ENCODE results near the gene RBM47.
"Not testable (repeated sequence)": the region's sequence is repeated elsewhere in the genome, so short reads cannot be mapped to it uniquely, and the experiment has no call there.

RBM47 gene

GRCh38 chr4:40530961-40531635, 98.6 kb downstream of the RBM47 start:
- DNase-seq (ENCODE audit: low read depth in 2 of 2), result no peak

DNA sequence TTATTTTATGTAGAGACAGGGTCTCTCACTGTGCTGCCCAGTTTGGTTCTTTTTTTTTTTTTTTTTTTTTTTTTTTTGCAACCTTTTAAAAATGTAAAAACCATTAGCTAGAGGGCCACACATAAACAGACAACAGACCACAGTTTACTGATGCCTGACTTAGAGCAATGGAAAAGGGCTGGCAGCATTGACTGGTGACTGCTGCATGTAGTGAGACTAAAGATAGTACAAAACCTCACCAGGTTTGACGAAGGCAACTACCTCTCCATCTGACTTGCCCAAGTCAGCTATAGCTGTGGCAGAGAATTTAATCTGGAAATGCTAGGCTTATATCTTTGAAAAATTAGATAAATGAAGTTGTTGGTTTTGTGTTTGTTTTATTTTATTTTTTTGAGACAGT, 102.9 kb downstream of the RBM47 start:
- DNase-seq (ENCODE audit: low read depth in 2 of 2), result no peak

- DNase-seq (ENCODE audit: low read depth in 2 of 2), result no peak
Measured at GRCh38 chr4:40525752-40526598, 103.7 kb downstream of the RBM47 start.

GRCh38 chr4:40524366-40525041, 105.2 kb downstream of the RBM47 start:
- no peak for DNase-seq (ENCODE audit: low read depth in 2 of 2)

GRCh38 chr4:40523581-40523980, 106.1 kb downstream of the RBM47 start:
- DNase-seq (ENCODE audit: low read depth in 2 of 2), result no peak

DNA sequence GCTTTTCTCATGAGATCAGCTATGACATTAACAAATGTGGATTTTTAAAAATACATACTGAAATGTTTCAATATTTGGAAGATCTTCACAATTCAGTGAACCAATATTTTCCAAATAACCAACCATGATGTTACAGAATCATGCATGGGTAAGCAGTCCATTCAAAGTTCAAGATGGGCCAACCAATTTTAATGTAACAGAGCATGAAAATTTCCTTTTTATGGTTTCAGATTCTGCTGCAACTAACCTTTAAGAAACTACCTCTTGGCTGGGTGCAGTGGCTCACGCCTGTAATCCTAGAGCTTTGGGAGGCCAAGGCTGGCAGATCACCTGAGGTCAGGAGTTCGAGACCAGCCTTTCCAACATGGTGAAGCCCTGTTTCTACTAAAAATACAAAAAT, 107.7 kb downstream of the RBM47 start:
- no peak for DNase-seq (ENCODE audit: low read depth in 2 of 2)

DNA sequence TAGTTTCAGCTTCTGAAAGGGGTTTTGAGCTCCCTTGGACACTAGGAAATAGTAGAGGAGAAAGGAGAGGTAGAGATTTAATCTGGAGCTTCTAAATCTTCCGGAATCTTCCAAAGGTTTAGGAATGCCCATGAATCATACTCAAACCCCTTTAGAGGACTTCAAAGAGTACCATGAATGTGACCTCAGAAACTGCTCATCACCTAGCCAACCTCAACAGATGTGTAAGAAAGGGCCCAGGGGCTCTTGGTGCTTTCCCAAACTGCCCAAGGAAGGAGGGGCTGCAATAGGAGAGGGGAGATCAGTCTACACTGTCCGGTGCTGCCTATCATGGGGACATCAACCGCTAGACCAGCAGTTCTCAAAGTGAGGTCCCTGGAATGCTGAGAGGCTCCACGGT, 109.1 kb downstream of the RBM47 start:
- DNase-seq (ENCODE audit: low read depth in 2 of 2), result no peak

GRCh38 chr4:40517081-40517480, 112.6 kb downstream of the RBM47 start:
- DNase-seq (ENCODE audit: low read depth in 2 of 2), result not testable (repeated sequence)

DNA sequence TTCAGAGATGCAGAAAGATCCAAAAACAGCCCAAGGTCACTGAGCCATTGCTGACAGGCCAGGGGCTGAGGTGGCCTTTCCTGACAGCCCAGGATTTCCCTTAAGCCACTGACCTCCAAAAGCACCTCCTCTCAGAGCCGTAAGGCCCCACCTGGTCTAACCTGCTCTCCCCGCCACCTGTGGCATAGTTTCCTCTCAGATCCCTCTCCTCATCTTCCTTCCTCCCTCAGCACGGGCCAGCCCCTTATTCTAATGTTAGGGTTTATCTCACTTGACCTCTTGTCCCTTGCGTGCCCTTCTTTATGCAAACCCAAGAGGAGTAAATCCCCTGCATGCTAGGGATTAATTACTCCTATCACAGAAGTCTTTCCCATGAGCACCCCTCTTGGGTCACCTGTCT, 113.0 kb downstream of the RBM47 start:
- DNase-seq (ENCODE audit: low read depth in 2 of 2), result no peak

GRCh38 chr4:40515398-40516293, 114.0 kb downstream of the RBM47 start:
- DNase-seq (ENCODE audit: low read depth in 2 of 2), result no peak

- DNase-seq (ENCODE audit: low read depth in 2 of 2), result no peak
Measured at GRCh38 chr4:40515037-40515397, 114.6 kb downstream of the RBM47 start.

GRCh38 chr4:40514497-40514951, 115.1 kb downstream of the RBM47 start:
- DNase-seq (ENCODE audit: low read depth in 2 of 2), result no peak

DNA sequence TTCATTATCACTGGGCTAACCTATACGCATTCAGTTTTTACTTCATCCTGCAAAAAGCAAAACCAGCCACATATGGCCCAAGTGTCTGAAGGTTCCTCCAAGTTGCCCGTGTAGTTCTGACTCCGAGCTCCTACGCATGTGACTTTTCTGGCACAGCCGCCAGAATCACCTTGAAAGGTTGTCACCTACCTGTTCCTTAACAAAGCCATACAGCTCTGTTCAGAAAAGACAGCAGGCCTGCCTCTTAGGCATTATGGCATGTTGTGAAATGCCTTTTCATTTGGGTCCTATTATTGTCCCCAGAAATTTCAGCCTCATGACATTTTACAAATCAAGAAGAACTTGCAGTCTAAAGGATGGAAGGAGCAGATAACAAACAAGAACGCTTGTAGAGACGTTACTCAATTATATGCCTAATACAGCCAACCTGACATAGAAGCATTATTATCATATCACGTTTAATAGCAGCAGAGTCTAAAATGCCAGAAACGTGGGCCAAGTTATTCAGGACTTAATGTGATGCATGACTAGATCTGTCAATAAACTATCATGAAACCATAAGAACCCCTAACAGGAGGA, 118.5 kb downstream of the RBM47 start:
- DNase-seq (ENCODE audit: low read depth in 2 of 2), result no peak

DNA sequence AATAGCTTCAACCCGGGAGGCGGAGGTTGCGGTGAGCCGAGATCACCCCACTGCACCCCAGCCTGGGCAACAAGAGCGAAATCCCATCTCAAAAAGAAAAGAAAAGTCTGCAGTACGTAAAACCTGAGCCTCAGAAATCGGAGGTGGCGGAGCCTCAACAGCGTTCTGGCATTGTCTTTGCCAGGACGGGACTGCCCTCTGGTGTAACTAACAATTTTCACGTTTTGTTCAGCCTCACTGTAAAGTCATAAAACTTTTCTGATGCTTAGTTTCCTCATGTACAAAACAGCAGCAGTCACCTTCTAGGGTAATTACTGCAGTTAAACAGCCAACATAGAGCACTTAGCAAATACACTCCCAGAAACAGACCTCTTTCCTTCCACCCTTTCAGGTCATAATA, 121.7 kb downstream of the RBM47 start:
- DNase-seq (ENCODE audit: low read depth in 2 of 2), result no peak

DNA sequence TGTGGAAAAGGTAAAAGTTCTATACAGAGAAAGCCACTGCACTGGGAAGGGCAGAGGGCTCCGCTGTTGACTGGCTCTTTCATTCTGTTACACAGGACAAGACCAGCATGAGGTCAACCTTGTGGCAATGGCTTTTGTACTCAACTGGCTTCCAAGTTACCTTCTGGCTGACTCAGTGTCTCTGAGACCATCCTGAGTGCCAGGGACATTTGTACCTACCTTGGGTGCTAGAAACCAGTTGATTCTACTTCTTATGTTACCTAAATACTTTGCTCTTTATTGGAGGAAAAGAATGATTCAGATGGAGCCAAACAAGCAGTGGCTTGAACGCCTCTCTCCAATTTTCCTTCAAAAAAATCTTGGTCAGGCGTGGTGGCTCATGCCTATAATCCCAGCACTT, 123.2 kb downstream of the RBM47 start:
- no peak for DNase-seq (ENCODE audit: low read depth in 2 of 2)

- no peak for DNase-seq (ENCODE audit: low read depth in 2 of 2)
Measured at GRCh38 chr4:40506066-40506465, 123.6 kb downstream of the RBM47 start.

DNA sequence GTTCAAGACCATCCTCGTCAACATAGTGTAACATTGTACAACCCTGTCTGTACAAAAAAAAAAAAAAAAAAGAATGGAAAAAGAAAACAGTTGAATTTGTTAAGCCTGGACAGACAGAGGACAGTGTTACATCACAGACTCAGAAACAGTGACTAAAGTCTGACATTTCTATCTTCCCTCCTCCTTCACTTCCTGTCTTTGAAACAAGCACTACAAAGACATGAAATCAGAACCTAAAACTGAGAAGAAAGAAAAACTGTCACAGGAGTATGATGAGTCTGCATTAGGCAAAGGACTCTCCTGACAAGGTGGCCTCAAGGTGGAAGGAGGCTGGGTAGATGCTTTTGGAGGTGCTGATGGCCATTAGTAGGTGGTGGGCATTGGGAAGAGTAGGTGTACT, 126.7 kb downstream of the RBM47 start:
- no peak for DNase-seq (ENCODE audit: low read depth in 2 of 2)

GRCh38 chr4:40502220-40502619, 127.4 kb downstream of the RBM47 start:
- DNase-seq (ENCODE audit: low read depth in 2 of 2), result no peak

- DNase-seq (ENCODE audit: low read depth in 2 of 2), result no peak
Measured at GRCh38 chr4:40500781-40501180, 128.9 kb downstream of the RBM47 start.

DNA sequence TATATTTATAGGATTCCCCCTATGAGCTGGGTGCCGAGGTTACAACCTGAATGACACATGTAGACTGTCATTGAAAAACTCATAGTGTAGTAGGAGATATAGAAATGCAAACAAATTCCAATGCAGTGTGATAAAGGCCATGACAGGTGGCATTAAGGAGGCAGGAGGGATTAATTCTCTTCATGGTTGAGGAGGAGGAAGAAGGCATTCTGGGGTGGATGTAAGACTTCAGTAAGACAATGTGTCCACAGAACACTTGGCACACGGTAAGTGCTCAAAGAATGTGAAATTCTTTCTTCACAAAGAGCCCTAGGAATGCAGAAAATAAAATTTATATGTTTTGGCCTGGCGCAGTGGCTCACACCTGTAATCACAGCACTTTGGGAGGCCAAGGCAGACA, 136.5 kb downstream of the RBM47 start:
- DNase-seq (ENCODE audit: low read depth in 2 of 2), result no peak

DNA sequence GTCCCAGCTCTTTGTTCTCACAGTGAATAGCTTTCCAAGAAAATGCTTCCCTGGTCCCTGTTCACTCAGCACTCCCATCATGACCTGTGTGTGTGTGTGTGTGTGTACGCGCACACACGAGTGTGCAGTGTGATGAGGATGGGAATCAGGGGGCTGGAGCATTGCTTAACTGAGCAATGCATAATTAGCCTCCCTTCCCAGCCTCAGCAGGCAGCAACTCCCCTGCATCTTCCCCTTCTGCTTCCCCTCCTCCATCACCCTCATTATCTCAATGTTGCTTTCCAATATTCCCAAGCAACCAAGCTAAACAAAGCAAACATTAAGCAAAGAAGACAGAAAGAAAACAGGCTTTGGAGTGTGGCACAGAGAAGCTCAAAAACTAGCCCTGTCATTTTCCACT, 137.0 kb downstream of the RBM47 start:
- DNase-seq (ENCODE audit: low read depth in 2 of 2), result no peak

All from stimulated activated CD4-positive, alpha-beta T cell treated with anti-CD3 and anti-CD28 coated beads, Interleukin-12 subunit alpha, Interleukin-12 subunit beta, amount 100 ng/mL, for 24 hours (primary cell).